K562 (cell line): ENCODE measurements around the gene AKAP13. TPM values are rescaled to one million over a fixed set of nuclear protein-coding genes. Genes with fewer than 3 reads are reported as not detected.

Source experiments
- ATAC-seq: fragments of 200-7000 bp; cut with Tn5 transposase; 3 replicates; pipeline ENCODE4 v1.9.1; 2020; ENCODE audit warnings: moderate library complexity
- BruUV-seq: library from RNA; stranded (reverse); fragments of 400-500 nt; replicated peaks from 2 replicates; lab custom pipeline; 2021; lab: Mats Ljungman, UMichigan
- CTCF ChIA-PET: fragments of 300-600 bp; formaldehyde crosslinking; extraction: SDS; loops from one replicate; lab custom pipeline; 2021; ENCODE audit warnings: low intra/inter-chr PET ratio; lab: Yijun Ruan, JAX
- POLR2A ChIA-PET: fragments of 300-600, 350-650 bp; sonication (Branson Sonifier 250); formaldehyde crosslinking; extraction: SDS; loops from one replicate; lab custom pipeline; 2021; ENCODE audit warnings: antibody characterized with exemption, inconsistent platforms; lab: Yijun Ruan, JAX
- DNase-seq, 4 experiments: peaks; one replicate each; pipeline versions ENCODE4 v3.0.0 to v3.0.0-alpha.2; 2011 to 2018; ENCODE audit warnings: low spot score in 3 of 4, mixed read lengths in 3 of 4; ENCODE audit errors: extremely low read depth in 1 of 4
- FAIRE-seq: peaks from 2 replicates; lab custom pipeline; 2011; peaks lifted over from hg19 to GRCh38; lab: Jason Lieb, UNC
- H2AFZ ChIP-seq: 2 replicates; pipeline ENCODE4 v1.6.0; 2011; ENCODE audit warnings: low read depth, low read length, control low read depth, inconsistent platforms
- H3K27ac ChIP-seq: fragments of 200-600 bp; 3 replicates; pipeline ENCODE4 v1.8.0; 2011; ENCODE audit warnings: low read depth, mild to moderate bottlenecking, control low read depth, inconsistent platforms, low read length, moderate library complexity, mixed read lengths; ENCODE audit errors: extremely low read depth
- H3K27me3 ChIP-seq, 2 experiments: fragments of 300-600 bp in 1 of 2; 2 replicates in 1 of 2; 3 replicates in 1 of 2; pipeline versions ENCODE4 v1.6.0 to v1.8.0; 2011; ENCODE audit warnings: inconsistent platforms in 2 of 2, low read length in 2 of 2, mild to moderate bottlenecking in 1 of 2, mixed read lengths in 1 of 2, moderate library complexity in 1 of 2; ENCODE audit not compliant: control insufficient read depth in 2 of 2, insufficient read depth in 2 of 2
- H3K36me3 ChIP-seq: fragments of 300-600 bp; 3 replicates; pipeline ENCODE4 v1.8.0; 2011; ENCODE audit warnings: mild to moderate bottlenecking, low read length, inconsistent platforms; ENCODE audit not compliant: control insufficient read depth, insufficient read depth
- H3K4me1 ChIP-seq, 2 experiments: fragments of 200-600 bp in 1 of 2; replicated peaks in 1 of 2; 2 replicates in 1 of 2; 3 replicates in 1 of 2; pipeline versions ENCODE4 v1.5.1 to v1.8.0; 2011; ENCODE audit warnings: inconsistent platforms in 2 of 2, low read length in 2 of 2, mild to moderate bottlenecking in 1 of 2, mixed read lengths in 1 of 2, moderate library complexity in 1 of 2; ENCODE audit not compliant: control insufficient read depth in 2 of 2, insufficient read depth in 2 of 2
- H3K4me2 ChIP-seq: 2 replicates; pipeline ENCODE4 v1.6.1; 2011; ENCODE audit warnings: low read length, control low read depth, inconsistent platforms, mixed read lengths; ENCODE audit not compliant: insufficient read depth
- H3K4me3 ChIP-seq: fragments of 200-600 bp; sonication (generic), shearing (Covaris generic); 2 replicates; pipeline ENCODE4 v1.5.1; 2016; ENCODE audit warnings: control low read depth, inconsistent platforms
- H3K79me2 ChIP-seq: fragments of 200-600 bp; 3 replicates; pipeline ENCODE4 v1.8.0; 2011; ENCODE audit warnings: low read length, inconsistent platforms; ENCODE audit not compliant: control insufficient read depth, insufficient read depth
- H3K9ac ChIP-seq, 2 experiments: 2 replicates each; pipeline versions ENCODE4 v1.6.0 to v1.6.1; 2011; ENCODE audit warnings: low read depth in 2 of 2, low read length in 2 of 2, control low read depth in 1 of 2, inconsistent platforms in 1 of 2, mild to moderate bottlenecking in 1 of 2, mixed read lengths in 1 of 2; ENCODE audit not compliant: insufficient read depth in 1 of 2
- H3K9me1 ChIP-seq: one replicate; pipeline ENCODE4 v1.6.0; 2011; ENCODE audit warnings: inconsistent platforms, mild to moderate bottlenecking, low read length, moderate library complexity; ENCODE audit not compliant: control insufficient read depth, insufficient read depth
- H3K9me3 ChIP-seq: replicated peaks from 2 replicates; pipeline ENCODE4 v1.5.1; 2011; ENCODE audit warnings: low read depth, low read length, inconsistent platforms; ENCODE audit not compliant: control insufficient read depth, insufficient read depth
- H4K20me1 ChIP-seq: replicated peaks from 2 replicates; pipeline ENCODE4 v1.6.1; 2011; ENCODE audit warnings: low read length, inconsistent platforms, mixed read lengths; ENCODE audit not compliant: control insufficient read depth, insufficient read depth
- HDAC3 ChIP-seq: fragments of 450-650 bp; IDR thresholded peaks from 2 replicates; pipeline ENCODE4 v1.6.1; 2018; ENCODE audit warnings: borderline replicate concordance, mild to moderate bottlenecking, moderate library complexity; ENCODE audit not compliant: partially characterized antibody
- HLTF ChIP-seq: fragments of 450-650 bp; IDR thresholded peaks from 2 replicates; pipeline ENCODE4 v1.6.1; 2016
- HMG20A ChIP-seq: fragments of 450-650 bp; formaldehyde crosslinking; conservative IDR thresholded peaks from 2 replicates; pipeline ENCODE4 v1.4.0; 2020; ENCODE audit warnings: mild to moderate bottlenecking, mixed read lengths
- MAFK ChIP-seq: IDR thresholded peaks from 2 replicates; pipeline ENCODE4 v1.6.1; 2011; ENCODE audit warnings: low read length, improper control_type of control experiment
- SAFB ChIP-seq: fragments of 200-400 bp; formaldehyde crosslinking; IDR thresholded peaks from 2 replicates; pipeline ENCODE4 v1.6.1; 2017; ENCODE audit warnings: low read depth, low read length, borderline replicate concordance
- SIRT6 ChIP-seq: IDR thresholded peaks from one replicate; pipeline ENCODE4 v1.6.1; 2012; ENCODE audit warnings: low read depth, mild to moderate bottlenecking, control low read depth, inconsistent platforms, low read length, moderate library complexity
- STAT5A ChIP-seq: IDR thresholded peaks from 2 replicates; pipeline ENCODE4 v1.6.1; 2012; ENCODE audit warnings: low read length, inconsistent platforms, borderline replicate concordance
- YY1 ChIP-seq, 3 experiments: IDR thresholded peaks; 2 replicates each; pipeline ENCODE4 v1.6.1; 2011; ENCODE audit warnings: low read length in 2 of 3, mild to moderate bottlenecking in 2 of 3, moderate library complexity in 2 of 3, borderline replicate concordance in 1 of 3, control low read depth in 1 of 3, low read depth in 1 of 3; ENCODE audit not compliant: insufficient read depth in 3 of 3, insufficient replicate concordance in 2 of 3, control insufficient read depth in 1 of 3, insufficient read length in 1 of 3; ENCODE audit errors: extremely low read depth in 1 of 3
- ZNF140 ChIP-seq: fragments of 250-450 bp; sonication (Bioruptor Pico); IDR thresholded peaks from 2 replicates; pipeline ENCODE4 v1.8.0; 2021; ENCODE audit warnings: moderate library complexity, mild to moderate bottlenecking, inconsistent platforms
- ZSCAN32 ChIP-seq: fragments of 450-650 bp; formaldehyde crosslinking; IDR thresholded peaks from 2 replicates; pipeline ENCODE4 v1.4.0; 2020; ENCODE audit warnings: mild to moderate bottlenecking, moderate library complexity
- in situ Hi-C: fragments of 300-500 bp; cut with MboI; formaldehyde crosslinking; loops from 4 replicates; pipeline ENCODE4 v1.15.0; 2018; ENCODE audit warnings: inconsistent platforms, mixed read lengths
- intact Hi-C: fragments of 100-400 bp; cut with micrococcal nuclease; formaldehyde crosslinking; loops from 2 replicates; pipeline ENCODE4 v1.14.2; 2022
- polyA plus RNA-seq, 8 experiments: library from polyadenylated mRNA; depleted of rRNA in 4 of 8; stranded (reverse) in 5 of 8; unstranded in 3 of 8; fragments of >200 nt; fragmentation: Nextera tagmentation in 2 of 8; fragmentation: Illumina TruSeq in 1 of 8; extraction: Ambion mirVana in 2 of 8; extraction: Trizol in 1 of 8; gene quantifications; 2 replicates each; pipeline versions ENCODE4 v1.2.1 to v1.2.3, GENCODE V29; 2011 to 2014; ENCODE audit warnings: inconsistent platforms in 1 of 8, missing spikeins in 1 of 8
- total RNA-seq, 7 experiments: library from RNA; depleted of rRNA in 6 of 7; stranded (reverse); fragments of >200 nt in 6 of 7; fragmentation: Illumina TruSeq in 2 of 7; extraction: Trizol in 2 of 7; gene quantifications; 2 replicates each; pipeline versions ENCODE4 v1.2.1 to v1.2.3, GENCODE V29; 2011 to 2021; ENCODE audit warnings: low replicate concordance in 1 of 7
- TF ChIP-seq, protein P1 (sequence below): fragments of 250-450 bp; sonication (Bioruptor Pico); IDR thresholded peaks from 2 replicates; pipeline ENCODE4 v1.4.0; 2020; ENCODE audit warnings: mild to moderate bottlenecking, moderate library complexity
- TF ChIP-seq, protein P2 (sequence below): sonication (generic); formaldehyde crosslinking; IDR thresholded peaks from 2 replicates; pipeline ENCODE4 v1.8.0; 2022; ENCODE audit warnings: mild to moderate bottlenecking, missing genetic modification reagents
- TF ChIP-seq, protein P3 (sequence below), 3 experiments: IDR thresholded peaks in 2 of 3; conservative IDR thresholded peaks in 1 of 3; 2 replicates each; pipeline ENCODE4 v1.5.1; 2011 to 2012; ENCODE audit warnings: low read length in 3 of 3, mild to moderate bottlenecking in 3 of 3, control low read depth in 2 of 3, improper control_type of control experiment in 1 of 3, inconsistent platforms in 1 of 3, low read depth in 1 of 3, mixed read lengths in 1 of 3, moderate library complexity in 1 of 3; ENCODE audit not compliant: insufficient read depth in 2 of 3

Gene AKAP13
- total and polyA plus RNA-seq, 9 of the 15 experiments (the other 6 are each of a cell fraction or from before 2014, with no cell fraction given), result 0.03 to 1.7 (median 0.42) TPM

- FAIRE-seq, result no peak
These were observed 81.6 kb downstream of the AKAP13 start for GRCh38 chr15:85462029-85462428.

More at GRCh38 chr15:85462029-85462428, 81.6 kb downstream of the AKAP13 start:
- Histone ChIP-seq H3K9ac (no peak overlapping the region), H3K9me1 (no peaks in the 10 kb centered on the region), H2AFZ (no peak overlapping the region), H3K4me1 (no peaks in the 10 kb centered on the region), H3K79me2 (no peaks in the 10 kb centered on the region), H3K27me3 (no peaks in the 10 kb centered on the region; a peak in 1 of 5 replicates), H3K4me2 (no peak overlapping the region), H3K27ac (no peak overlapping the region), H3K4me3 (no peak overlapping the region), H3K9me3 (no peaks in the 10 kb centered on the region), H3K36me3 (no peaks in the 10 kb centered on the region), H4K20me1 (no peaks in the 10 kb centered on the region)
- ChIA-PET POLR2A (interaction anchor here (0.5 kb wide), 1 partner anchor 9 kb away, joined by 3 read pairs; no protein-coding TSS in a partner anchor), CTCF (no interaction called here)
- DNase-seq, result no peak
- ATAC-seq, result no peak
- in situ Hi-C loops (no loop called here), intact Hi-C loops (no loop called here)
- BruUV-seq, result no TSS peak
- TF ChIP-seq SAFB, result no peak
- TF ChIP-seq SIRT6, result no peak
- TF ChIP-seq ZSCAN32 (CRISPR knock-in tag), result no peak
- TF ChIP-seq MAFK, result no peak
- TF ChIP-seq, protein P1, sequence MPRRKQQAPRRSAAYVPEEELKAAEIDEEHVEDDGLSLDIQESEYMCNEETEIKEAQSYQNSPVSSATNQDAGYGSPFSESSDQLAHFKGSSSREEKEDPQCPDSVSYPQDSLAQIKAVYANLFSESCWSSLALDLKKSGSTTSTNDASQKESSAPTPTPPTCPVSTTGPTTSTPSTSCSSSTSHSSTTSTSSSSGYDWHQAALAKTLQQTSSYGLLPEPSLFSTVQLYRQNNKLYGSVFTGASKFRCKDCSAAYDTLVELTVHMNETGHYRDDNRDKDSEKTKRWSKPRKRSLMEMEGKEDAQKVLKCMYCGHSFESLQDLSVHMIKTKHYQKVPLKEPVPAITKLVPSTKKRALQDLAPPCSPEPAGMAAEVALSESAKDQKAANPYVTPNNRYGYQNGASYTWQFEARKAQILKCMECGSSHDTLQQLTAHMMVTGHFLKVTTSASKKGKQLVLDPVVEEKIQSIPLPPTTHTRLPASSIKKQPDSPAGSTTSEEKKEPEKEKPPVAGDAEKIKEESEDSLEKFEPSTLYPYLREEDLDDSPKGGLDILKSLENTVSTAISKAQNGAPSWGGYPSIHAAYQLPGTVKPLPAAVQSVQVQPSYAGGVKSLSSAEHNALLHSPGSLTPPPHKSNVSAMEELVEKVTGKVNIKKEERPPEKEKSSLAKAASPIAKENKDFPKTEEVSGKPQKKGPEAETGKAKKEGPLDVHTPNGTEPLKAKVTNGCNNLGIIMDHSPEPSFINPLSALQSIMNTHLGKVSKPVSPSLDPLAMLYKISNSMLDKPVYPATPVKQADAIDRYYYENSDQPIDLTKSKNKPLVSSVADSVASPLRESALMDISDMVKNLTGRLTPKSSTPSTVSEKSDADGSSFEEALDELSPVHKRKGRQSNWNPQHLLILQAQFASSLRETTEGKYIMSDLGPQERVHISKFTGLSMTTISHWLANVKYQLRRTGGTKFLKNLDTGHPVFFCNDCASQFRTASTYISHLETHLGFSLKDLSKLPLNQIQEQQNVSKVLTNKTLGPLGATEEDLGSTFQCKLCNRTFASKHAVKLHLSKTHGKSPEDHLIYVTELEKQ, result no peak
- no peak for TF ChIP-seq STAT5A
- TF ChIP-seq HDAC3, result no peak
- no peak for TF ChIP-seq HMG20A (CRISPR knock-in tag)
- no peak for TF ChIP-seq ZNF140
- TF ChIP-seq YY1 (IDR thresholded peaks at IDR 0.05; ENCODE audit: borderline replicate concordance in 1 of 3, control insufficient read depth in 1 of 3, extremely low read depth in 1 of 3, insufficient read depth in 3 of 3, insufficient read length in 1 of 3, insufficient replicate concordance in 2 of 3, low read depth in 1 of 3, low read length in 2 of 3), result no peak
- no peak for TF ChIP-seq HLTF
- TF ChIP-seq, protein P2, sequence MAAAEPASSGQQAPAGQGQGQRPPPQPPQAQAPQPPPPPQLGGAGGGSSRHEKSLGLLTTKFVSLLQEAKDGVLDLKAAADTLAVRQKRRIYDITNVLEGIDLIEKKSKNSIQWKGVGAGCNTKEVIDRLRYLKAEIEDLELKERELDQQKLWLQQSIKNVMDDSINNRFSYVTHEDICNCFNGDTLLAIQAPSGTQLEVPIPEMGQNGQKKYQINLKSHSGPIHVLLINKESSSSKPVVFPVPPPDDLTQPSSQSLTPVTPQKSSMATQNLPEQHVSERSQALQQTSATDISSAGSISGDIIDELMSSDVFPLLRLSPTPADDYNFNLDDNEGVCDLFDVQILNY (CRISPR knock-in tag), result no peak
- TF ChIP-seq, protein P3, sequence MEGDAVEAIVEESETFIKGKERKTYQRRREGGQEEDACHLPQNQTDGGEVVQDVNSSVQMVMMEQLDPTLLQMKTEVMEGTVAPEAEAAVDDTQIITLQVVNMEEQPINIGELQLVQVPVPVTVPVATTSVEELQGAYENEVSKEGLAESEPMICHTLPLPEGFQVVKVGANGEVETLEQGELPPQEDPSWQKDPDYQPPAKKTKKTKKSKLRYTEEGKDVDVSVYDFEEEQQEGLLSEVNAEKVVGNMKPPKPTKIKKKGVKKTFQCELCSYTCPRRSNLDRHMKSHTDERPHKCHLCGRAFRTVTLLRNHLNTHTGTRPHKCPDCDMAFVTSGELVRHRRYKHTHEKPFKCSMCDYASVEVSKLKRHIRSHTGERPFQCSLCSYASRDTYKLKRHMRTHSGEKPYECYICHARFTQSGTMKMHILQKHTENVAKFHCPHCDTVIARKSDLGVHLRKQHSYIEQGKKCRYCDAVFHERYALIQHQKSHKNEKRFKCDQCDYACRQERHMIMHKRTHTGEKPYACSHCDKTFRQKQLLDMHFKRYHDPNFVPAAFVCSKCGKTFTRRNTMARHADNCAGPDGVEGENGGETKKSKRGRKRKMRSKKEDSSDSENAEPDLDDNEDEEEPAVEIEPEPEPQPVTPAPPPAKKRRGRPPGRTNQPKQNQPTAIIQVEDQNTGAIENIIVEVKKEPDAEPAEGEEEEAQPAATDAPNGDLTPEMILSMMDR (IDR thresholded peaks at IDR 0.05 in 2 of 3, conservative IDR thresholded peaks at IDR 0.05 in 1 of 3; ENCODE audit: insufficient read depth in 2 of 3, low read depth in 1 of 3, low read length in 3 of 3), result no peak
